Body of pancreas (tissue), 4 donors: ENCODE measurements around the gene RNF157.

ENCODE experiments used
- POLR2A ChIP-seq, 3 donors: fragments of 450-650 bp; IDR thresholded peaks; one replicate each; pipeline ENCODE4 v1.6.1; 2016; ENCODE audit warnings: antibody characterized with exemption in 3 of 3, mild to moderate bottlenecking in 2 of 3
- TF ChIP-seq, protein P1 (sequence below), 7 experiments: fragments of 450-650 bp in 4 of 7; fragments of 200-600 bp in 3 of 7; sonication (generic) in 3 of 7; IDR thresholded peaks; one replicate each; pipeline ENCODE4 v1.5.1; 2016 to 2019; ENCODE audit warnings: antibody characterized with exemption in 7 of 7

DNA sequence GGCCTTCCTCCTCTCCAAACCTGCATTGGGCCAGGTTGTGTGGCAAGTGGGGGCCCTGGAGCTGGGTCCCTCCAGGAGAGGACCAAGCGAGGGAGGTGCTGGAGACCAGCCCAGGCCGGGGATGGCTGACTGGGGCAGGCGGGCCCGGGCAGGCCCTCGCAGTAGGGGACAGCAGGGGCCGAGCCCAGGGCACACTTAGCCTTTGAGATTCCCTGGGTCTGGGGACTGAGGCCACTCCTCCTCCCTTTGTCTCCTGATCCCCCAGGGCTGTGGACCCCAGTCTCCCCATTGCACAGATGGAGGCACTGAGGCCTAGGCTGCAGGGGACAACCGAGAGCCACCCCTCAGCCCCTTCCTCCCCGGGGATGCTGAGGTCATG is 104.5 kb downstream of the RNF157 start:
- TF ChIP-seq, protein P1, sequence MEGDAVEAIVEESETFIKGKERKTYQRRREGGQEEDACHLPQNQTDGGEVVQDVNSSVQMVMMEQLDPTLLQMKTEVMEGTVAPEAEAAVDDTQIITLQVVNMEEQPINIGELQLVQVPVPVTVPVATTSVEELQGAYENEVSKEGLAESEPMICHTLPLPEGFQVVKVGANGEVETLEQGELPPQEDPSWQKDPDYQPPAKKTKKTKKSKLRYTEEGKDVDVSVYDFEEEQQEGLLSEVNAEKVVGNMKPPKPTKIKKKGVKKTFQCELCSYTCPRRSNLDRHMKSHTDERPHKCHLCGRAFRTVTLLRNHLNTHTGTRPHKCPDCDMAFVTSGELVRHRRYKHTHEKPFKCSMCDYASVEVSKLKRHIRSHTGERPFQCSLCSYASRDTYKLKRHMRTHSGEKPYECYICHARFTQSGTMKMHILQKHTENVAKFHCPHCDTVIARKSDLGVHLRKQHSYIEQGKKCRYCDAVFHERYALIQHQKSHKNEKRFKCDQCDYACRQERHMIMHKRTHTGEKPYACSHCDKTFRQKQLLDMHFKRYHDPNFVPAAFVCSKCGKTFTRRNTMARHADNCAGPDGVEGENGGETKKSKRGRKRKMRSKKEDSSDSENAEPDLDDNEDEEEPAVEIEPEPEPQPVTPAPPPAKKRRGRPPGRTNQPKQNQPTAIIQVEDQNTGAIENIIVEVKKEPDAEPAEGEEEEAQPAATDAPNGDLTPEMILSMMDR (IDR thresholded peaks at IDR 0.05), result no peak
- TF ChIP-seq POLR2A (IDR thresholded peaks at IDR 0.05), result no peak
